Panc1 (cell line): ENCODE data around the gene FOCAD. TPM values are rescaled to one million over a fixed set of nuclear protein-coding genes. Genes with fewer than 3 reads are reported as not detected.

Experiments used
- ATAC-seq: fragments of 200-7000 bp; cut with Tn5 transposase; 2 replicates; pipeline ENCODE4 v1.9.1; 2020; ENCODE audit warnings: mild to moderate bottlenecking, moderate library complexity
- BruUV-seq: library from RNA; stranded (reverse); fragments of 400-500 nt; replicated peaks from 2 replicates; lab custom pipeline; 2021; lab: Mats Ljungman, UMichigan
- CTCF ChIA-PET: fragments of 300-600 bp; sonication (Branson Sonifier 250); formaldehyde crosslinking; loops from one replicate; lab custom pipeline; 2022; ENCODE audit warnings: antibody characterized with exemption; lab: Charles Lee
- POLR2A ChIA-PET: fragments of 300-600 bp; sonication (Branson Sonifier 250); formaldehyde crosslinking; loops from one replicate; lab custom pipeline; 2022; ENCODE audit warnings: antibody characterized with exemption; lab: Charles Lee
- DNase-seq: peaks from one replicate; pipeline ENCODE4 v3.0.0-alpha.2; 2010; ENCODE audit warnings: low read depth, low spot score
- H3K27ac ChIP-seq: 2 replicates; pipeline ENCODE4 v1.5.1; 2011; ENCODE audit warnings: mild to moderate bottlenecking, low read length, inconsistent platforms
- H3K27me3 ChIP-seq: fragments of 200-500 bp; sonication (Bioruptor generic); 2 replicates; pipeline ENCODE4 v1.6.0; 2014; ENCODE audit warnings: low read length, inconsistent platforms; ENCODE audit not compliant: control insufficient read depth, insufficient read depth
- H3K36me3 ChIP-seq: fragments of 200-500 bp; sonication (Bioruptor generic); 2 replicates; pipeline ENCODE4 v1.5.1; 2014; ENCODE audit warnings: inconsistent platforms, mild to moderate bottlenecking, low read length, moderate library complexity; ENCODE audit not compliant: control insufficient read depth, insufficient read depth
- H3K4me1 ChIP-seq: 2 replicates; pipeline ENCODE4 v1.5.1; 2011; ENCODE audit warnings: inconsistent platforms, mild to moderate bottlenecking, low read length, moderate library complexity; ENCODE audit not compliant: control insufficient read depth, insufficient read depth
- H3K4me3 ChIP-seq, 2 experiments: 2 replicates each; pipeline ENCODE4 v1.5.1; 2011 to 2012; ENCODE audit warnings: low read depth in 2 of 2, low read length in 2 of 2, mild to moderate bottlenecking in 2 of 2, inconsistent platforms in 1 of 2, moderate library complexity in 1 of 2
- H3K9me3 ChIP-seq: fragments of 200-500 bp; sonication (Bioruptor generic); 2 replicates; pipeline ENCODE4 v1.5.1; 2014; ENCODE audit warnings: low read depth, mild to moderate bottlenecking, inconsistent platforms, low read length, moderate library complexity; ENCODE audit not compliant: control insufficient read depth, insufficient read depth
- CTCF ChIP-seq: fragments of 450-650 bp; IDR thresholded peaks from 2 replicates; pipeline ENCODE4 v1.5.1; 2017; ENCODE audit warnings: mild to moderate bottlenecking
- POLR2AphosphoS5 ChIP-seq: IDR thresholded peaks from 2 replicates; pipeline ENCODE4 v1.6.1; 2012; ENCODE audit warnings: mild to moderate bottlenecking, low read depth, low read length, moderate library complexity
- SIN3A ChIP-seq: IDR thresholded peaks from 2 replicates; pipeline ENCODE4 v1.6.1; 2012; ENCODE audit warnings: low read depth, mild to moderate bottlenecking, low read length, moderate library complexity, borderline replicate concordance; ENCODE audit not compliant: insufficient read depth
- TCF7L2 ChIP-seq: IDR thresholded peaks from 2 replicates; pipeline ENCODE4 v1.6.1; 2011; ENCODE audit warnings: mild to moderate bottlenecking, low read depth, low read length, inconsistent platforms
- in situ Hi-C: cut with HindIII; loops from 2 replicates; pipeline ENCODE4 v1.10.0; 2016; ENCODE audit warnings: low sequenced_read_pairs, low pct_unique_long_range_greater_than_20kb
- intact Hi-C: fragments of 100-400 bp; cut with micrococcal nuclease; formaldehyde crosslinking; loops from one replicate; pipeline ENCODE4 v1.10.0; 2022; ENCODE audit not compliant: unreplicated experiment
- total RNA-seq: library from RNA; stranded (reverse); gene quantifications from one replicate; pipeline ENCODE4 v1.2.1, GENCODE V29; 2021; ENCODE audit not compliant: unreplicated experiment
- TF ChIP-seq, protein P1 (sequence below), 2 experiments: IDR thresholded peaks; 2 replicates each; pipeline ENCODE4 v1.6.1; 2011 to 2012; ENCODE audit warnings: low read depth in 2 of 2, control low read depth in 1 of 2, low read length in 1 of 2, mild to moderate bottlenecking in 1 of 2, moderate library complexity in 1 of 2; ENCODE audit not compliant: insufficient read depth in 1 of 2

FOCAD gene
- total RNA-seq, 1 experiment from 2014 or later, result 9.8 TPM

- DNase-seq (no peak), ATAC-seq (no peak)
- CTCF ChIA-PET, result no interaction called here
- Histone ChIP-seq H3K36me3 (no peaks in the 10 kb centered on the region), H3K4me3 (peak overlapping the region; percentile 6 to 18; a peak in 2 of 4 replicates), H3K9me3 (no peaks in the 10 kb centered on the region), H3K27me3 (no peaks in the 10 kb centered on the region), H3K4me1 (no peaks in the 10 kb centered on the region), H3K27ac (no peak overlapping the region)
- POLR2A ChIA-PET, result interaction anchor here (0.6 kb wide), 1 partner anchor 288 kb away, joined by 7 read pairs; no protein-coding TSS in a partner anchor
- in situ Hi-C loops, result no loop called here
- TF ChIP-seq POLR2AphosphoS5 (no peak), CTCF (no peak), TCF7L2 (no peak), SIN3A (no peak)
- TF ChIP-seq, protein P1, sequence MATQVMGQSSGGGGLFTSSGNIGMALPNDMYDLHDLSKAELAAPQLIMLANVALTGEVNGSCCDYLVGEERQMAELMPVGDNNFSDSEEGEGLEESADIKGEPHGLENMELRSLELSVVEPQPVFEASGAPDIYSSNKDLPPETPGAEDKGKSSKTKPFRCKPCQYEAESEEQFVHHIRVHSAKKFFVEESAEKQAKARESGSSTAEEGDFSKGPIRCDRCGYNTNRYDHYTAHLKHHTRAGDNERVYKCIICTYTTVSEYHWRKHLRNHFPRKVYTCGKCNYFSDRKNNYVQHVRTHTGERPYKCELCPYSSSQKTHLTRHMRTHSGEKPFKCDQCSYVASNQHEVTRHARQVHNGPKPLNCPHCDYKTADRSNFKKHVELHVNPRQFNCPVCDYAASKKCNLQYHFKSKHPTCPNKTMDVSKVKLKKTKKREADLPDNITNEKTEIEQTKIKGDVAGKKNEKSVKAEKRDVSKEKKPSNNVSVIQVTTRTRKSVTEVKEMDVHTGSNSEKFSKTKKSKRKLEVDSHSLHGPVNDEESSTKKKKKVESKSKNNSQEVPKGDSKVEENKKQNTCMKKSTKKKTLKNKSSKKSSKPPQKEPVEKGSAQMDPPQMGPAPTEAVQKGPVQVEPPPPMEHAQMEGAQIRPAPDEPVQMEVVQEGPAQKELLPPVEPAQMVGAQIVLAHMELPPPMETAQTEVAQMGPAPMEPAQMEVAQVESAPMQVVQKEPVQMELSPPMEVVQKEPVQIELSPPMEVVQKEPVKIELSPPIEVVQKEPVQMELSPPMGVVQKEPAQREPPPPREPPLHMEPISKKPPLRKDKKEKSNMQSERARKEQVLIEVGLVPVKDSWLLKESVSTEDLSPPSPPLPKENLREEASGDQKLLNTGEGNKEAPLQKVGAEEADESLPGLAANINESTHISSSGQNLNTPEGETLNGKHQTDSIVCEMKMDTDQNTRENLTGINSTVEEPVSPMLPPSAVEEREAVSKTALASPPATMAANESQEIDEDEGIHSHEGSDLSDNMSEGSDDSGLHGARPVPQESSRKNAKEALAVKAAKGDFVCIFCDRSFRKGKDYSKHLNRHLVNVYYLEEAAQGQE (IDR thresholded peaks at IDR 0.05; ENCODE audit: insufficient read depth in 1 of 2, low read depth in 2 of 2, low read length in 1 of 2), result no peak
- BruUV-seq, result no TSS peak
- intact Hi-C loops, result no loop called here
These were observed 347.7 kb downstream of the FOCAD start for GRCh38 chr9:21031808-21032183.

DNA sequence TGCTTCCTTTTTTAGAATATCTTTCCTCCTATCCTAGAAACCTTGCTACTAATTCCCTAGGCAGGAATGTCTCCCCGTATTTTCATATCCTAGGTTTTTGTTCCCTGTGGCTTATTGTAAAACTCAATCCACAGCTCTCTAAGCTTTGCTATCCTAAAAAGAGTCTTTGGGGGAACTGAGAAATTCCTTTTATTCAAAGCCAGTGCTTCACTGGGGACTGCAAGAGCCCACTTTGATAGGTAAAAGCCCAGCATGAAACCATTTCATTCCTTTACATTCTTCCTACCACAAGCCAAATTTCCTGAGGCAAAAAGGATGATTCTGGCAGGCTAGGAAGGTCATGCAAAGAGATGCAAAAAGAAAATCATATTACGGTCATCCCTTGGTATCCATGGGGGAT is 353.2 kb downstream of the FOCAD start:
- H3K27ac ChIP-seq, result no peak overlapping the region
- no peaks in the 10 kb centered on the region for H3K27me3 ChIP-seq
- no peak overlapping the region for H3K4me3 ChIP-seq
- ChIA-PET POLR2A (no interaction called here), CTCF (interaction anchor here (0.6 kb wide), 1 partner anchor 40 kb away, joined by 4 read pairs; the partner anchor contains the start of gene IFNB1)
- ATAC-seq, result no peak
- BruUV-seq, result no TSS peak
- intact Hi-C loops (no loop called here), in situ Hi-C loops (no loop called here)
- DNase-seq, result no peak
- no peaks in the 10 kb centered on the region for H3K36me3 ChIP-seq
- no peaks in the 10 kb centered on the region for H3K9me3 ChIP-seq
- TF ChIP-seq POLR2AphosphoS5 (no peak), SIN3A (no peak), CTCF (no peak), TCF7L2 (no peak)
- TF ChIP-seq, protein P1 (IDR thresholded peaks at IDR 0.05; ENCODE audit: insufficient read depth in 1 of 2, low read depth in 2 of 2, low read length in 1 of 2), result no peak
- H3K4me1 ChIP-seq, result no peaks in the 10 kb centered on the region
